PC-3 (cell line): Measurements from ENCODE around the gene FAM149A.

Experiments used
- CTCF ChIP-seq: fragments of 300-600 bp; sonication (generic); conservative IDR thresholded peaks from 2 replicates; pipeline ENCODE4 v1.5.1; 2017; ENCODE audit warnings: antibody characterized with exemption, low read depth, mild to moderate bottlenecking, low read length
- EZH2 ChIP-seq: fragments of 300-600 bp; sonication (generic); IDR thresholded peaks from one replicate; pipeline ENCODE4 v1.6.1; 2017; ENCODE audit warnings: antibody characterized with exemption, mild to moderate bottlenecking, low read length; ENCODE audit not compliant: unreplicated experiment

GRCh38 chr4:186058980-186059316, 45.6 kb upstream of the FAM149A start:
- TF ChIP-seq CTCF, result no peak
- no peak for TF ChIP-seq EZH2
